Measurements from ENCODE around the gene CALML3.

CALML3 gene

DNA sequence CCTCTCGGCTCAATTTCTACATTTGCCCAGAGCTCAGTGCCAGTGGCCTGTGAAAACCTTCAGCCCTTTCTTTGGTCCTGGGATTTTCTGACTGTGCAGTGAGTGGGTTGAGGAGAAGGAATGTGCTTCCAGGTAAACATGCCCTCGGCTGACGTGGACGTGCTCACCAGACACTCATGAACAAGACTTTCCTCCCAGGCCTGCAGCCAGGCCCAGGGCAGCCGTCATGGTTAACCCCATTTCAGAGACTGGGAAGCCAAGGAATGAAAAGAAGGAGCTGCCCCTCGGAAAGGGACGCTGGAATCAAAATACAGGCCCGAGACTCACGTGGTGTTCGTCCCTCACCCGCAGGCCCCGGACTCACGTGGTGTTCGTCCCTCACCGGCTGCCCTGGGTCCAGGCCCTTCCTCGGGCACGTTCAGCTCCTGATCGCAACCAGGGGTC, 16.6 kb upstream of the CALML3 start:
- no peak for DNase-seq

DNA sequence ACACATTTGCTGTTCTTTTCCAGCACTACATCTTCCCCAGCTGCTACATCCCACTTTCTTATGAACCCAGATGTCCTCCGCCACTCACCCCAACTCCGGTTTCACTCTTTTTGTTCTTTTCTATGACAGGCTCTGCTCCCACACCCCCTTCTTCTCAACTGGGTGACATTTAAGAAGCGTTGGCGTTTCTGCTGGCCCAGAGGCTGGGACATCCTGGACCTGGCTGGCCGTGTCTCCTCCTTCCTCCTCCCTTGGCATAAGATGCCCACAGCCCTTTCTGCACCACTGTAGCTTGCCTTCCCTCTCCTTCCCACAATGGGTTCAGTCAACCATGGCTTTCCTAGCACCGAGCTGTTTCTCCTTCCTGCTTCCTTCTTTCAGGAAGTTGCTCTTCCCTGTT, 16.0 kb upstream of the CALML3 start:
- no peak for DNase-seq

DNA sequence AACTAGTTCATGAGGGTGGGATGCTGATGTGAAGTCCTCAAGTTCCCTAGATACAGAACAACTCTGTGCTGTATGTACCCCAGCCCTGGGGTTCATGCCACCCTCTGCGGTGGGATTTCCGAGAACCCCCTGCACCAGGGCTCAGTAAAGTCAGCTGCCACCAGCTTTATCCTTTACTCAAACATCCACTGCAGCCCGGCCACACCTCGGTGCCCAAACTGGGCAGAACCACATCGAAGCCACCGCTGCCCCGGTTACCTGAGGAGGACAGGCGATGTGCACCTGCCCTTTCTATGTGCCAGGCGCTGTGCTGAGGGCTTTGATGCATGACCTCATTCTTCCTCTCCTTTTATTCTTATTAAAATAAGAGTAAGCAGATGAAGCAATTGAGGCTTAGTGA, 15.5 kb upstream of the CALML3 start:
- no peak for DNase-seq

DNA sequence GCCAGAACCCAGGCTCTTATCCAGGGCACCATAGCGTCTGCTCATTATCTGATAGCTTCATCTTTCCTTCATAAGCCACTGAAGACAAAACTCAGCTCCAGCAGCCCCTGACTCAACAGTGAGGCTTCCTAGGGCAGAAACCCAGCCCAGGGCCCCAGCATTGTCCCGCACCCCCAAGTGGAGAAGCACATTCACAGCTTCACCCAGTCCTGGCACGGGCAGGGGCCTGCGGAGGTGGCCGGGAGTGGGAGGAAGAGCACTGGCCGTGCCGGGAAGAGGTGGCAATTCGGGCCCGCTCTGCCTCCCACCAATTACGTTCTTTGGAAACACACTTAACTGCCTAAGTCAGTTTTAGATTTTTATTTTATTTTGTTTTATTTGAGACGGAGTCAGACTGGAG, 15.1 kb upstream of the CALML3 start:
- DNase-seq: no peak

DNA sequence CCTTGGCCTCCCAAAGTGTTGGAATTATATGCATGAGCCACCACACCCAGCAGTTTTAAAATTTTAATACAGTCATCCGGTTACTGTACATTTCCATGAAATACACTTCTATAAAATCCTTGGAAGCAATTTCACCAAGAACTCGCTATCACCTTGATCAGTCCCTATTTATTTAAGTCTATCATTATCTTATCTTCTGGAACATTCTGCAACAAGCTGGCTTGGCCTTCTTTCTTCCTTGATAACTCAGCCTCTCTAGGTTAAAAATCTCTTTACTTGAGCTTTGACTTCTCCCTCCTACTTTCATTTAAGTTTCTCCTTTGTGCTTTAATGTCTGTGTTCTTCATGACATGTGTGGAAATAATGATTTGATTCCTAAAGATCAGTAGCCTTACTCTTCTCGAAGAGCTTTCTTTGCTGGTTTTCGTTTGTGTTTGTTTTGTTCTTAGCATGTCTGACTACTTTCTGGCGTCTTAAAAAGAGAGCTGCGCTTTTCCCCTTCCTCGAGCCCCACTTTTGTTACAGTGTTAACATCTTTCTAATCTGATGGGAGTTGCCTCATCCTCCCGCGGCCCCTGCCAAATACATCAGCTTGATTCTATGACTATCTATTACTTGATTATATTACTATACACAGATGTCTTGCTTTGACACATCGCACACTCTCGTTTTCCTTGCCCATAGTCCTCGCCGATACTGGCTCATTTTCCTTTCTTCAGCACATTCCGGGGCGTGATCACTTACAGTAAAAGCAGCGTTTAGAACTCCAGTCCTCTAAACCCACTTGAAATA, 14.3 kb upstream of the CALML3 start:
- no peak for DNase-seq

DNA sequence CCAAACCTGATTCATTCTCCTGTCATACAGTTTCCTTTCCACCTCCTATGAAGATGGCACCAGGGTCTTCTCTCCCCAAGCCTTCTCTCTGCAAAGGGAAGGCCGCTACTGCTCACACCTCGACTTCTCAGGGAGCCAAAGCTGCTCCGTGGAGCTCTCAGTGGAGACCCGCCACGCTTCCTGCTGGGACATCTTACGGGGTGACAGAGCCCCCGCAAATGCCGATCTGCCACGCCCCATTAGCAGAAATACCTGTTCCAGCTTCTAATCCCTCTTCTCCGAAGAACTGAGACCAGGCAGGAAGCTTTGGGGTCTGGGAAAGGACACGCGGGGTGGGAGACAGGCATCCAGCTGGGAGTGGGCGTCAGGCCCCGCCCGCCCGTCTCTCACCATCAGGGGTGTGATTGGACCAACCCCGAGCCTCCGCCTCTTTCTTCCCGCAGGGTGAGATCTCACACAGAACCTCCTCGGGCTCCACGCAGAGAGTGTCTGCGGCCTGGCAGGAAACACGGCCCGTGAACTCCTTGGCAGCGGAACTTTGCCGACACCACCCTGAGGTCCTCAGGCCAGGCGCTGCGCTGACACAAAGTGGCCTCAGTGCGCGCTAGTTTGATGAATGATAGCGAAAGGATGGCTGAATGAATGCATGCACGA, 13.4 kb upstream of the CALML3 start:
- no peak for DNase-seq

DNA sequence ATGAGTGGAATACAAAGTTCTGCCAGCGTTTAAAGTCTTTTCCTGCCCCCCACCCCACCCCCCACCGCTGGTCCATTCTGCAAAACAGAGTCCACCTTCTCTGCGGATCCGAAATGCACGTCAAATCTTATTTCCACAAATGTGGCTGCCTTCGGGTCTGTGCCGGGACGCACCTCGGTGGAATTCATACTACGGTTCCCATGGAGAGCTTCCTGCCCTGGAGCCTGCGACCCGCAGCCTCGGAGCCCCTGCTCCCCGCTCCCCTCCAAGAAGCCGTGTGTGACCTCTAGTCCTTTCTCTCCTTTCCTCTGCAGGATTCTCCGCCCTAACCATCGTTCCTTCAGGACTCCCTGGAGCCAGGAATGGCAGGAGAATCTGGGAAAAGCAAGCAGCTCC, 12.9 kb upstream of the CALML3 start:
- no peak for DNase-seq

DNA sequence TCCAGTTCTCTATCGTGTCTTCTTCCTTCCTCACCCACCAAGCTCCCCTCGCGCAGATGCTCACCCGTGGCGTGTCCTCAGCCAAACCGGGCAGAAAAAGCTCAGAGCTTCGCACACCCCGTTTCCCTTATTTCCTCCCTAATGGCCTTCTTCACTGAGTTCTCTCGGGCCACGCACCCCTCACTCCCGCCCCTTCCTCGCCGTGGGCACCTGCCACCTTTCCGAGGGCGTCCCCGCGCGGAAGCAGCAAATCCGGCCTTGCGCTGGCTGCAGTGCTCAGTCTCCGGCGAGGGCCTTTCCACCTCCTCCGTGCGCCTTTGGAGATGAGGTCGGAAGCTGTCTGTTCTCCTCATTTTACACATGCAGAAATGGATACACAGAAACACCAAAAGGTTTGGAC, 12.4 kb upstream of the CALML3 start:
- DNase-seq: no peak

DNA sequence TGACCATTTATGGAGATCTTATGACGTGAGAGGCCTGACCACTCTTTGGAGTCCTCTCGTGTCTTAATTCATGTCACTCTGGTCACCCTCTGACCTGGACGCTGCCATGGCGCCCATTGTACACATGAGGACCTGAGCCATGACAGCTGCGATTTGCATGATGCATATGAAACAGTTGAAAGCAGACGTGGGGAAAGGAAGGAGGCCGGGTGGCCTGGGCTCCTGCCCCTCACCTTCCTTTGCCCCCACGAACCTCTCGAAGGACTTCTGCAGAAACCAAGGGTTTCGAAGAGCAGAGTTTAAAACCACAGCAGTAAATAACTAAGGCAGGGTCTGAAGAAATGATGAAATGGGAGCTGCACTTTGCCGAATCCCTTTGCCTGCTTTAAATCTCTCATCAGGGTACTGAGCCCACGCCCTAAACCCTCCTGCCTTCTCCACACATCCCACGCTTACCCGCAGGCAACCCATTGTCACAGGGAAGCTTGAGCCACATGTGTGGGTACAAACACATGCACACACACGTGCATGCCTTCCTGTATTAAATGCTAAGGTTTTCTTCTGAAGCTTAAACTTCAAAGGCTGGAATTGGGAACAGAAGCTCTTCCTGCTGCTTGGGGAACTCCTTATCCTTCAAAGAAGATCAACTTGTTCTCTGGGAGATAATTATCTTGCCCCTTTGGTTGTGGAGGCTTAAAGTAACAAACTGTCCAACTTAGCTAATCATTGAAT, 11.7 kb upstream of the CALML3 start:
- DNase-seq: no peak

DNA sequence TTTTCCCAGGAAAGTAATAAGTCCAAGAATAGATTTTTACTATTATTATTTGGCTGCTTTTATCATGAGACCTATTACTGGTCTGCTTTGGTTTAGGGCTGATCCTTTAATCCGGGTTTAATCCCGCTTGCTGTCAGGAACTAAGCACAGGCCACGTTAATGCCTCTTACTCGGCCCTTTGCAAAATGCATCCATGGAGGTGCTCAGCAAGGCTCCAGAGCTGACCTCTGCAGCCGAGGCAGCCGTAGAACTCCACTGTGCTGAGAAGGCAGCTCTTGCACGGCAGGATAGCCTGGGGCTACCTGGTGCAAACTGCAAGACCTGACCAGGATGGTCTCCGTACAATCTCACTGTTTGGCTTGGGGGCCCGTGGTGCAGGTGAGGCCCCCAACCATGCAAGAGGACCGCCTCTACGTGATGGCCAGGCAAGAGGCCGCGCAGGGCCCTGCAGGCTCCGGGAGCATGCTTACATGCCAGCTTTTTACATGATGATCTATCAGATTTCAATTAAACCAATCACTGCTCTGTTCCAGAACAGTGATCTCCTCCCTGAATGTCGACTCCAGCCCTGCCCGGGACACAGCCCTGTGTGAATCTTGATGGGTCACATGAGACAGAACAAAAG, 10.4 kb upstream of the CALML3 start:
- DNase-seq: no peak

DNA sequence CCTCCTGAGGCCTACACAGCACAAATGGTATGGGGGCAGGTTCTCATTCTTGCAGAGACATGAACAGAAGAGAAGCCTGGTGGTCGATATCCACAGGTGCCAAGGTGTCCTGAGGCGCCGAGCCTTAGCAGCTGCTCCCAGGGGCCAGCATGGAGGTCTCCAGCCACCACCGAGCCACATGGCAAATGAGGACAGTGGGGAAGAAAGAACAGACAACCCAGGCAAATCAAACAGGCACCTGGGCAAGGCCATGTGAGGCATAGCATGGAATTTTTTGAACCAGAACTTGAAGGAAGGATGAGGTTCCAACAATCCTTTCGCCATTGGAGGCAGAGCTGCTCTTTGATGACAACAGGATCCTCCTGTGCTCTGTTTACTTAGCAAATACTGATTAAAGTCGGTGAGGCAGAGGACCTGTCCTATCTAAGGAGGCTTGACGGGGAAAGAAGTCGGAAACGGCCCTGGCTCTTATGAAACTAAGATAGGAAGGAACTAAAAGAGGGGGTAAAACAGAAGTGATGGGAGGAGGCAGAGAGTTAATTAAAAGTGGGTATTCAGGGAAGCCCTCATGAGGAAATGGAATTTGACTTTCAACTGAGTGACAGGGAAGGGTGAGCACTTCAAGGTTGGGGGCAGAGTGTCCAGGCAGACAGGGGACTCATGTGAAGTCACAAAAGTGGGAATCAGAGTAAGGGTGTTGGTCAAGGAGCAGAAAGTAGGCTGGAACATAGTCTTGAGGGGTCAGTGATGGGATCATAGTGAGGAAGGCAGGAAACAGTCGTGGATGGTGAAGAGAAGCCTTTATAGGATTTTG, 8.6 kb upstream of the CALML3 start:
- DNase-seq: no peak

DNA sequence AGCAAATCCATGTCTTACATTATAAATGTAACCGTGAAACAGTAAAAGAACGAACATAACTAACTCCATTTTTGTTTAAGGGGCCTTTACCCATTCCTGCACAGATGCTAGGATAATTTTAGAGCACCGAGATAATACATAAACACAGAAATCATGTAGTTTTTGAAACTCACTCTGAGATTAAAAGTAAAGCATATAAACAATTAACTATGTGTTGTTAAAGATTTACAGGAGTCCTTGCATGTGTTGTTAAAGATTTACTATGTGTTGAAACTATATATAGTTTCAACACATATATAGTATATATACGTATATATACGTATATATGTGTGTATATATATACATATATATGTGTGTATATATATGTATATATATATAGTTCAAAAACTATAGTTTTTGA, 7.2 kb upstream of the CALML3 start:
- no peak for DNase-seq

DNA sequence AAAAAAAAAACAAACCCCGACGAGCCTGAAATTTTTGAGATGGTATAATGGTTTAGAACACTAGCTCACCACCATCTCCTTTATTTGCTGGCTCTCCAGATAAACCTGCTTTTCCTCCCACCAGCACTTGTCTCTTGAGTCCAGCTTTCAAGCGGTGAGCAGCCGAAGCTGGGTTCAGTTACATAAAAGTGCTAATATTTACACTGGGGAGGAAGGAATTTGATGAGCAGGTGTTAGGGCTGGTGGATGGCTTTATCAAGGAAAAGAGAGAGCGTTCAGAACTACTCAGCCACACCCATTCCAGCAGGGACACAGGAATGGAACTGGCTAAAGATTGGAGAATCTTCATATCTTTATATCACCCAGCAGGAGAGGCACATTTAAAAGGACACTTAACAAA, 6.6 kb upstream of the CALML3 start:
- no peak for DNase-seq

DNA sequence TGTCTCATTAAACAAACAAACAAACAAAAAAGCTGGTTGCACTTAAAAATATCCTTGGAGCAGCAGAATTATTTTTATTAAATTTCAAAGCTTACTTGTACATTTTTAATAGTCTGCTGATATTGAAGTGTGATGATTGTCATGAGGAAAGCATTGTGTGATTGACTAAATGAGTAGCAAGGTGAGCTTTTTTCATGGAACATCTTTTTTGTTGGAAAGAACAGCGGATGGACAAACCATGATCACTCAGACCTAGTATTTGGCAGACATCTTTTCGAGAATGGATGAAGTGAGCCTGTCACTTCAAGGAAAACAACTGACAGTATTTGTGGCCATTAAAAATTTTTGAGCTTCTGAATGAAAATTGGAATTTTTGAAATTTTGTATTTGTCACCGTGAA, 5.7 kb upstream of the CALML3 start:
- DNase-seq: no peak

DNA sequence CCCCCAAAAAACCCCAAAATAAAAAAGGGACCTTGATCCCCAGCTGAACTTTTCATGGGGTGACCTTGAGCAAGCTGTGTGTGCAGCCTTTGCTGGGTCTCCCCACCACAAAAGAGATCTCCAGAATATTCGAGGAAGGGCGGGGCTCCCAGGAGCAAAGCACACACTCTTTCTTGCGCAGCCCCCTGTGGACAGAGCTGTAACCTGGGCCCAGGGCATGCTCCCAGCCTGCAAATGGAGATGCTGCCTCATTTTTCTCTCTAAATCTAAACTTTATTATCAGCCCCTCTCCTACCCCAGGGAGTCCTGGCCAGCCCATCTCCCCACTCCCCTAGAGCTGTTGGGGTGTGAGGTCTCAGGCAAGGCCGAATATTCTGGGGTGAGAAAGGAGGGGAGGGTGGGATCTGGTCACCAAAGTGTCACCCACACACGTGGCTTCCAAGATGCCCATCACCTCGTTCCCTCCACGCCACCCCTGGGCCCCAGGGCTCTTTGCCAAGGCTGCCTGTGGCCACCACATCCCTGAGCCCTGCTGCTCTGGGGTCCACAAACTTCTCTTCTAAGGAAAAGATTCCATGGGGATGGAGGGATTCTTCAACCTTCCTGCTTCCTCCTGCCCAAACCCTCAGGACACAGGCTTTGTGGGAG, 1.7 kb upstream of the CALML3 start:
- no peak for DNase-seq

DNA sequence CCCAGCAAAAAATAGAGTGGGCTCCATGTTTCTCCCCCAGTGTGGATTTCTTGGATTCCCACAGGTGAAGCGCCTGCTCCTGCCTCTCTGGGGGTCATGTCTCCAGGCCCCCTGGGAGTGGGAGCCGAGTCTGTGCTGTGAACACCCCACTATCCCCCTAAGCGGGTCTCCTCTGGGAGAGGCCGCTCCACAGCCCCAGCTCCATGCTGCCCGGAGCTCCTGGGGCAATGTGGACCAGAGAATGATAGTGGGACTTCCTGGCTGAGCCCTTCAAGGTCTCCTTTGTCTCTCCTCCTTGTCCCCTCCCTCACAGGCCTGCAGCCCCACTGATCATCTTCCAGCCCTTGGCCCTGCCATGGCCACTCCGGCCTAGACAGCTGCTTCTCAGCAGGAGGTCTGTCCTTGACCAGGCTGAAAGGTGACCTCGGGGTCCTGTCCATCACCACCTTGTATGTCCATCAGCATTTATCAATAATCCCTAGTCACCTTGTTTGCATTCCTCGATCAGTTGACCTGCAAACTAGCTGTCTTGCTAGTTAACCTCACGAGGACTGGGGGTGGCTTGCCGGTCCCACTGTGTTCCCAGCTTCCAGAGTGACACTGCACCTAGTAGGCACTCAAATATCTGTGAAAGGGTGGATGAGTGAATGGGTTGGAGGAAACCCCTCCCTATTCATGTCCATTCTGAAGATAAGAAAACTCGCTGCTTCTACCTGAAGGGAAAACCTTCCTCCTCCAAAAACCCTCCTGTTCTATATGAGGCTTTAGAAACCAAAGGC, 776 bp upstream of the CALML3 start:
- DNase-seq: no peak

DNA sequence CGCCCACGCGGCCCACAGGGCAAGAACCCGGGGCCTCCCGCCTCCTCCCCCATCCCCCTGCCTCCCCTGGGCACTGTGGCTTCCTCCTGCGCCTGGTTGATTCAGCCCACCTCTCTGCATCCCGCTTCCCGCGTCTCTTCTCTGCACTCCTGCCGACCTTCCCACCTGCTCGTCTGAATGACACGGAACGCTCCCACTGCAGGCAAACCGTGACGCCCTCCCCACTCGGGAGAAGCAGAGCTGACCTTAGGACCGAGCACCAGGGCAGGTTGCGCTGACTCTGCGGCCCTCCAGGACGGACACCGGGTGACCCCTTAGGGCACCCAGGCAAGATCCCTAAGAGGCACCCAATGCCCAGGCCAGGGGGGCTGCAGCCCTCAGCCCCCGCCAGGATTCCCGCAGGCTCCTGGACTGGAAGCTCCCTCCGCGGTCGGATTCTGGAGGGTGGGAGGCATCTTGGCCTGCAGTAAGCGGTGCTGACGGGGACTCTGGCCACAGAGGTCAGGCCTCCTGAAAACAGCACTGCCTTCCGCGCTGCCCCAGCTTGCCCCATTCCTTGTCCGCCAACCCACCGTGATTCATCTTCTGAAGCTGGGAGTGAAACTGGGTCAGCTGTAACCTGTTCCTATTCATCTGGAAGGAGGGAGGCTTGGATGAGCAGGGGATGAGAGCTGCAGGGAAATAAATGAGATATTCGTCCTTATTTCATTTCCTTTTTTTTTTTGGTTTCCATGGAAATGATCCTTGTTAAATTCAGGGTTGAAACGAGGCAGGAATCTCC, 990 bp downstream of the CALML3 start:
- no peak for DNase-seq

DNA sequence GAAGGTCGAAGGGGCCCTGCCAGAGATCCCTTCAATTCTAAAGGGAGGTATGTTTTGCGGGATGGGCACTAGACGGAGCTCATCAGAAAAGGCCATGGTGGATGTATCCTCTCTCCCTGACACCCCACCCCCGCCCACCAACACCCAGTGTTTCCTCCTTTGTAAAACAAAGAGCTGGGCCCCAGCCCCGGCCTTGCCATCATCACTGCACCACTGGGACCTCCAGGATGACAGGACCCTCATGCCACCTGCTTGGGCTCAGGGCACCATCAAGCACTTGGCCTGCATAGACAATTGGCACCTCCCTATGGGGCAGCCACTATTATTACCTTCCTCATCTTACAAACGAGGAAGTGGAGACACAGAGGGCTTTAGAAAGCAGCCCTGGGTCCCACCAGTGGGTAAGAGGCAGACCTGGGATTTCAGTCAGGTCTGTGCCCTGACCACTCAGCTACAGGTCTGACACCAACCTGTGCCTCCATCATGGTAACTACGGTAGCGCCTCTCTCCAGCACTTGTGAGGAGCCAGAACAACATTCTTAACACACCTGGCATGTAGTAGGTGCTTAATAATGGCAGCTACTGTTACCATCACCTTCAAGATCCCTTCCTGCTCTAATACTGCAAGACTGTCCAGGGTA, 2.0 kb downstream of the CALML3 start:
- no peak for DNase-seq

DNA sequence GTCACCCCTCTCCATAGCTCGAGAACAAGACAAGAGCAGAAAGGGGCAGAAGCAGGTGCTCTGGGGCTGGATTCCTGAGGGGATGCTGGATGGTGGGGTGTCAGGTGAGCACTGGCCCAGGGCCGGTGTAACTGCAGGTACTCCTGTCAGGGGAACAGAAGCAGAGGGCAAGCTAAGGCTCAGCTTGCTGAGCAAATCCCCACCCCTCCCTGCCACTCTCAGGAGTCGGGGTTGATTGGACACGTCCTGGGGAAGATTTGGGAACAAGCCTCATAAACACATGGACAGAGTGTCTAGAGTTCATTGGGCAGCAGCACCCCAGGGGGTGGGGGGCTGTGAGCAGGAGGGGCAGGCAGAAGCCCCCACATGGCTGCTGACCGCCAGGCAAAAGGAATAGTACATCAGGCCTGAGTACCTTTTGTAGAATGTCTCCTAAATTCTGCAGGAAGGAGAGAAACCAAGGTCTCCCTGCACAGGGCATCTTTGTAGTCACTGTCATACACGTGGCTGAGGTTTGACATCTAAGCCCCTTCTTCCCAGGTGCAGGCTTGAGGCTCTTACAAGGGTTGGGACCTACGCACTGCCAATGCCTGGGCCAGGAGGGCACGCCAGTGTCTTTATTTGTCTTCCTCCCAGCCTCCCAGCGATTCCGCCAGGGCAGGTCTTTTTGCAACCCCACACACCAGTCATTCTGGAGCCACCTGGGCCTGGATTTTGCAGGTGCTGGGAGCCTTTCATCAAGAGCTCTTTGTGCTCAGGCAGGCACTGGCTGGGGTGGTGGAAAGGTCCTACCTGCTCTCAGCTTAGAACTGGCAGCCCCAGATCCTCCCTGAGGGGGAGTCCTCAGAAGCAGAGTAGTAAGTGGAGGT, 2.8 kb downstream of the CALML3 start:
- DNase-seq: no peak

All from activated CD8-positive, alpha-beta memory T cell treated with anti-CD3 and anti-CD28 coated beads for 24 hours (primary cell).